Measurements from ENCODE around the gene RHBDL1.
A peak's percentile ranks its signal among the peaks of the same experiment; 100 is the strongest.

RHBDL1 gene

DNA sequence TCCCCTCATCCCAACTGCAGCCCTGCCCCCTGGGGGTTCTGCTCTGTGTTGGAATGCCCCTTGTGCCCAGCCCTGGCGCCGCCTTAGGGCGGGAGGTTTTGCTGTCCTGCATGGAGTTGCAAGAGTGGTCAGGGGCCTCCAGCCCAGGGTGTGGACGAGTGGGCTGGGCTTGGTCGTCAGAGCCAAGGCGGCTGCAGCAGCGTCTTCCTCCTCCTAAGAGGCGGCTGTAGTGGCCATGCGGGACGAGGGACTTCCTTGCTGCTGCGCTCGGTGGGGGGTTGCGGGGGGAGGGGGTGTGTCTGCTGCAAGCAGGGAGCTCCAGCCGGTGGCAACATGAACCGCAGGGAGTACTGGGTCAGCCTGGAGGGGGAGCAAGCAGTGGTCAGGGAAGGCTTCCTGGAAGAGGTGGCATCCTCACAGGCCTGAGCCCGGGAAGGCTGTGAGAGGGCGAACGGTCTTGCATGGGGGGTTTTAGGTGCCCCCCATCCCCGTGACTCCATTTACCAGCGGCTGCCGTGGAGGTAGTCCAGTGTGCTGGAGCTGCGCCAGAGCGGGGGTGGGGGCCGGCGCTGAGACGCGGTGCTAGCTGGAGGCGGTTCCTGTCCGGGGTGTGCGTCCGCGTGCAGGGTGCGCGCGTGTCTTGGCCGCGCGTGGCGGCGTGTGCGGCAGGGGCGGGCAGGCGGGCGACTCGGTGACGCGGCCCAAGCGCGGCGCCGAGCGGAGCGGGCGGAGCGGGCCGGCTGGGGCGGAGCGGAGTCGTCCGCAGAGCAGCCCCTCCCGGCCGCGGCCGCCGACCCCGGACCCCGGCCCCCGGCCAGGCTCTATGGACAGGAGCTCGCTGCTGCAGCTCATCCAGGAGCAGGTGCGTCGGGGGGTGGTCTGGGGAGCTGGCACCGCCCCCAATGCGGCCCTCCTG is at the start of gene RHBDL1:
TSS of gene RHBDL1 (plus strand) at position 704 of the 916 bp plus-strand sequence. CDS start at position 824, 120 bp downstream.
- Histone ChIP-seq H3K4me1 (peaks cover 0 to 32% (median 18%) of the 10 kb centered on the region in 4 donors), H3K27ac (peak within 1 kb of the TSS in 1 of 2 donors; percentile 33), H3K27me3 (peaks cover 0 to 8% of the 10 kb centered on the region in 2 donors), H3K36me3 (peaks cover 29 to 46% (median 37%) of the 10 kb centered on the region in 3 donors), H3K9me3 (no peaks in the 10 kb centered on the region), H3K4me3 (peak within 1 kb of the TSS; percentile 42 to 49)
- TF ChIP-seq CTCF (IDR thresholded peaks at IDR 0.05) = no peak
- intact Hi-C loops (cut with DNase I; ENCODE audit: low total_unique reads) = no loop called here
- no peak for DNase-seq

GRCh38 chr16:625977-626765 is 49.3 kb upstream of the RHBDL1 start:
- Histone ChIP-seq H3K27ac (no peak overlapping the region), H3K9me3 (no peaks in the 10 kb centered on the region), H3K4me1 (peaks cover 0 to 22% (median 9%) of the 10 kb centered on the region in 4 donors), H3K4me3 (no peak overlapping the region), H3K27me3 (peaks cover 0 to 2% of the 10 kb centered on the region in 2 donors), H3K36me3 (peaks cover 15 to 52% (median 35%) of the 10 kb centered on the region in 3 donors)
- TF ChIP-seq CTCF (IDR thresholded peaks at IDR 0.05) = no peak
- no peak for DNase-seq
- intact Hi-C loops (cut with DNase I; ENCODE audit: low total_unique reads) = no loop called here

- Histone ChIP-seq H3K4me1 (peaks cover 0 to 22% (median 11%) of the 10 kb centered on the region in 4 donors), H3K36me3 (peaks cover 15 to 52% (median 35%) of the 10 kb centered on the region in 3 donors), H3K27ac (no peak overlapping the region), H3K4me3 (no peak overlapping the region), H3K27me3 (peaks cover 0 to 4% of the 10 kb centered on the region in 2 donors), H3K9me3 (no peaks in the 10 kb centered on the region)
- intact Hi-C loops (cut with DNase I; ENCODE audit: low total_unique reads) = no loop called here
- DNase-seq = no peak
- TF ChIP-seq CTCF (IDR thresholded peaks at IDR 0.05) = no peak
Measured at GRCh38 chr16:626787-627453, 48.6 kb upstream of the RHBDL1 start.

DNA sequence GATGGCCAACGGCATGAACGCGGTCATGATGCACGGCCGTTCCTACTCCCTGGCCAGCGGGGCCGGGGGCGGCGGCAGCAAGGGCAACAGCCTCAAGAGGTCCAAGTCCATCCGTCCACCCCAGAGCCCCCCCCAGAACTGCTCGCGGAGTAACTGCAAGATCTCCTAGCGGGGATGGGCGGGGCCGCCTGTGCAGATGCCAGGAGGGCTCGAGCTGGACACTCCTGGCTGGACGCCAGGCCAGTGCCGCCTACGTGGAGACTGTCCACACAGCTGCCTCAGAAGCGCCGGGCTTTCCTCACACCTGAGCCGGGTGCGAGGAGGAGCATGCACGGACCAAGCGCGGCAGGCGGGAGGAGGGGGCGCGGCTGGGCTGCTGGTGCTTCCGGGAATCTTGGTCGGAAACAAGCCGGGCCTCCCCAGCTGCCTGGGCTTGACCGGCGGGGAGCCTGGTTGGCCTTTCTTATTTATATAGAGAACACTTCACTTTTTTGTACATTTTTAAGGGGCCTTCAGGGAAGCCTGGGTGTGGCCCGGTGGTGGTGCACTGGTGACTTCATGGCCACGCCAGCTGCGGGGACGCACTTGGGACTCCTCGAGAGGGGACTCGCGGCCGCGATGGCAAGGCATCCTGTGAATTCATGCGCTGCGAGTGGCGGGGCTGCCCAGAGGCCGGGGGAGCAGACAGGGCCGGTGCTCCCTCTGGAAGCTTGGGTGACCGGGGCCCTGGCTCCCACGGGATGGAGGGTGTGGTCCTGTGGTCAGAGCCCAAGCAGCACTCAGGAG is 47.8 kb upstream of the RHBDL1 start:
- DNase-seq = no peak
- intact Hi-C loops (cut with DNase I; ENCODE audit: low total_unique reads) = no loop called here
- Histone ChIP-seq H3K9me3 (no peaks in the 10 kb centered on the region), H3K27ac (no peak overlapping the region), H3K36me3 (peaks cover 15 to 55% (median 35%) of the 10 kb centered on the region in 3 donors), H3K4me3 (no peak overlapping the region), H3K27me3 (peaks cover 0 to 7% of the 10 kb centered on the region in 2 donors), H3K4me1 (peaks cover 0 to 21% (median 11%) of the 10 kb centered on the region in 4 donors)
- no peak for TF ChIP-seq CTCF (IDR thresholded peaks at IDR 0.05)

Measured in tibial artery (tissue), 4 donors.